NCI-H2196 (cell line): ENCODE data around the gene SGPP2.
"Not testable (repeated sequence)": the region's sequence is repeated elsewhere in the genome, so short reads cannot be mapped to it uniquely, and the experiment has no call there.

ENCODE experiments used
- DNase-seq: peaks from one replicate; lab custom pipeline; 2025; ENCODE audit not compliant: unreplicated experiment; lab: John Stamatoyannopoulos, UW

SGPP2 gene

DNA sequence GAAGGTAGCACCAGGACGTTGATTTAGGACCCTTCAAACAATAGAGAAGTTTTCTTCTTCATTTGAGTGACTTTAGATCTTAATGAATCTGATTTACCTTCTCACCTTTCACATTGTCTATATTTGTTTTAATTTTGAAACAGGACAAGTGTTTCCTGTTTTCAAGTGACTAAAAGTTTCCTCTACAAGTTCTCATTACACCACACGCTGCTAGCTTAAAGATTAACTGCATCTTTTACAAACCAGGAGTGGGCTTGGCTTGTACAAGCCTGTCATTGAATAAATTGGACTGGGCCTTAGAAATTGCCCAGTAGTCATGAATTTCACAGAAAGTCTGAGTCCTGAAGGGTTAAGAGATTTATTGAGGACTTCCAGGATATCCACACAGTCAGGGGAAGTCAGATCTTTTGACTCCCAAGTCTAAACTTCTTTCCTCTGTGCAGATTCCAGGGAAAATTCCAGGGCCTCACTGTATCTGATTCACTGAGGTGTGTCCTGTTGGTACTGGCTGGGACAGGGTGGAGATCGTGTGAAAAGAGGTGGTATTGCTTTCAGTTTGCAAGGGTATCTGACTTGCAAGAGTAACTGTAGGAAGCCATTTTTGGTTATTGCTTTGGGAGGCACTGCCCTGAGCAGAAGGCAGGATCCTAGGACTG, 3.4 kb downstream of the SGPP2 start:
- no peak for DNase-seq

GRCh38 chr2:222430071-222430470, 5.7 kb downstream of the SGPP2 start:
- no peak for DNase-seq

DNA sequence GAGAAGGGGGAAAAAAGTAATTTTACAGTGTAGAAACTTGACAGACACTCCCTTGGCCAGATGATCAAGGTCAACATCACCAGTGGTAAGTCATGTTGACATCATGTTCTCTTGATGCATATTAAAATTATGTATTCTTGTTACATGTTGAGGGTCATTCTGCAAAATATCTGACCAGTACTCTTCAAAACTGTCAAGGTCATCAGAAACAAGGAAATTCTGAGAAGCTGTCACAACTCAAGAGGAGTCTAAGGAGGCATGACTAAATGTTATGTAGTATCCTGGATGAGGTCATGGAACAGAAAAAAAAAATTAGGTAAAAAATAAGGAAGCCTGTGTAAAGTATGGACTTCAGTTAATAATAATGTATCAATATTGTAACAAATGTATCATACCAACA, 6.3 kb downstream of the SGPP2 start:
- DNase-seq = no peak

DNA sequence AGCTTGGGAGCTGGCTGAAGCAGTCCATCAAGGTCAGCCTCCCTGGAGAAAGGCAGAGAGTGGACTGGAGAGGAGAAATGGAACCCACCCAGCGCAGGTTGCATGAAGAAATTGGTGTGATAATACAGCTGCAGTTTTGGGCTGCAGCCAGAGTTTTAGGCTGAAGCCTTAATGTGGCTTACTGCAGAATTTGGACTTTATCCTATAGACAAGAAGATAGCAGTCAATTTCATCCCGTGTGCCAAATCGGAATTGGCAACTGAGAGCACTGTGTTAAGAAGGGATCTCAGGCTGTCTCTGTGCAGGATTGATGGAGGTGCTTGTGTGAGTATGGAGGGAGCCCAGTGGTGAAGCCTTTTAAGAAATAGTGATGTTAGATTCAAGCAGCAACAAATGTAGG, 7.5 kb downstream of the SGPP2 start:
- no peak for DNase-seq

DNA sequence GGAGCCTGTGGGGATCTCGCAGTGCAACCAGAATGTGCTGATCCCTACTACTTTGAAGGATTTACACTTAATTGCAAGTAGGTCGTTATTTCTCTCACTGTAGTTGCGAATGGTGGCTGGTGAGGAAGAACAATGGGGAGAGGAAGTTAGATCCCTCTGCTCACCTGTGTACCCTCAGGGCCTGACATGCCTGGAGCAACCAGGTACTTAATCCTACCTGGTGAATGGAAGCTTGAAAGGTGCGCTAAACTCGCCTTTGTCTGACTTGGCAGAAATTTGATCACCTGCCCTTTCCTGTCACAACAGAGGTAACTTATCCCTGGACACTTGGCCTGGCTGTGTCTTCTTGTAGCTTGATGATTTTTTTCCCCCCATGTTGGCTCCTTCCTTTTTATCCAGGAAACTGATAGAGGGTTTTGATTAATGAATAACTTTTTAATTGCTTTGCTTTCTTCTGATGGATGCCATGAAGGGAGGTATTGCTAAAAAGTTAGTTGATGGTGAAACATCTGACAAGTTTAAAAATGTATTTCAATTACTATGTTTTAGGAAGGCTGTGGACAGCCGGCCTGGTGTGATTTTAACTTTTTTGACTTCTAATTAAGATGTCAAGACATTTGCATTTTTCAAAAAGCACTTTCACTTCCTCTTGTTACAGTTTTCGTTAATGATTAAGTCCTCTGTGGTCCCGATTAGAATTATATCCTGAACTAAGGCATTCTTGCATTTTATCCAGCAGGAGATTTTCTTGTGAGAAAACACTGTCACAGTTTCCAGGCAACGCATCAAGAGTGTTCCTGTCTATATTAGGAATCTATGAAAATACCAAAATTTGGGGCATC, 9.2 kb downstream of the SGPP2 start:
- peak; percentile 13 for DNase-seq

GRCh38 chr2:222434204-222434603, 9.9 kb downstream of the SGPP2 start:
- no peak for DNase-seq

- not testable (repeated sequence) for DNase-seq
Measured at GRCh38 chr2:222435400-222436039, 11.2 kb downstream of the SGPP2 start.

GRCh38 chr2:222436040-222436413, 11.7 kb downstream of the SGPP2 start:
- no peak for DNase-seq

DNA sequence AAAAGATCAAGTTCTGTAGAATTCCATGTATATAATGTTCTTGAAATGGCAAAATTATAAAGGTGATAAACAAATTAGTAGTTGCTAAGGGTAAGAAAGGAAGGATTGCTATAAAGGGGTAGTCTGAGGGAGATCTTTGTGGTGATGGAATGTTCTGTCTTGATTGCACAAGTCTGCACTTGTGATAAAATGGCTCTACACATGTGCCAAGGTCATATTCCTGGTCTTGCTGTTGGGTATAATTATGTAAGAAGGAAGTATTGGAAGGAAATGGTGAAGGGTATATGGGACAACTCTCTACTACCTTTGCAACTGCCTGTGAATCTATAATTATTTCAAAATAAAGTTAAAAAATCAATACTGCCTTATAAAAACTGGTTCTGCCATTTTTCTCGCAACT, 15.3 kb downstream of the SGPP2 start:
- DNase-seq = no peak

GRCh38 chr2:222440673-222441422, 16.5 kb downstream of the SGPP2 start:
- DNase-seq = no peak

- DNase-seq = no peak
Measured at GRCh38 chr2:222442665-222443064, 18.3 kb downstream of the SGPP2 start.

DNA sequence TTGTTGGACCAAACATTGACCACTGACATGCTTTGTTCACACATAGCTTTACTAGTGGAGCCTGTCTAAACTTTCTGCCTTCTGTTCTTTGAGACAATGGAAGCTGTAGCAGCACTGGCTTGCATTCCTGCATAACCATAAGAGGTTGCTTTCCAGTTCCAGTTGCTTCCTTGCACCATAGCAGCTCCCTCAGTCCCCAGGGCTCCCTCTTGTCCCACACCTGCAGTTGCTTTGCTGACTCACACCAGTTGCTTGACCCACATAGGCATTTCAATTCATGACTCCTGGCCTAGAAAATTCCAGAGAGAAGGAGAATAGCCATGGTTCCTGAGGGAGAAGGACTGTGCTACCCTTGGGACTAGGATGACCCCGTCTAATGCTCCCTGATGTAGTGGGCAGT, 20.9 kb downstream of the SGPP2 start:
- no peak for DNase-seq

- no peak for DNase-seq
Measured at GRCh38 chr2:222447131-222447530, 22.8 kb downstream of the SGPP2 start.

- no peak for DNase-seq
Measured at GRCh38 chr2:222448748-222449181, 24.4 kb downstream of the SGPP2 start.

GRCh38 chr2:222450021-222450420, 25.7 kb downstream of the SGPP2 start:
- no peak for DNase-seq

- no peak for DNase-seq
Measured at GRCh38 chr2:222451224-222451674, 26.9 kb downstream of the SGPP2 start.

DNA sequence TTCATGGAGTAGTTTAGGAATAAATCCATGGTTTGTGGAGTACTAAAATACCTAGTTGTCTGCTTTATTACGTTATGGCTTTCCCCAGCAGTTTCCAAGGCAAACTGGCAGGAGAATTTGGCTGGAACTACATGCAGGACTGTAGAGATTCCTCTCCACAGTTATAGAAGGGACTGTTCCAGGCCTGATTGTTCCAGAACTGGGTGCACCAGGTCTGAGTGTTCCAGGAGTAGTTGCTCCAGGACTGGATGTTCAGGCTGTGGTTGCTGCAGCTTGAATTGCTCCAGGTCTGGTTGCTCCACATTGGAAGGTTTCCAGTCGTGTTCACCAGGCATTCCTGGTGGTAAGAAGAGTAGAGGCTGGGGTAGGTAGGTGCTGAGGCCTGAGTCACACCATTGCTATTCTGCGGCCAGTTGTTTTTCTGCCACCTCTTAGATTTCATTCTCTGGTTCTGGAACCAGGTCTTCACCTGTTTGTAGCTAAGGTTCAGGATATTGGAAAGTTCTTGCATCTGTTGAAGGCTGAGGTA, 28.1 kb downstream of the SGPP2 start:
- DNase-seq = no peak

- DNase-seq = no peak
Measured at GRCh38 chr2:222456479-222457077, 32.2 kb downstream of the SGPP2 start.

GRCh38 chr2:222459983-222460382, 35.6 kb downstream of the SGPP2 start:
- DNase-seq = no peak

- no peak for DNase-seq
Measured at GRCh38 chr2:222465746-222466145, 41.4 kb downstream of the SGPP2 start.

GRCh38 chr2:222468346-222468745, 44.0 kb downstream of the SGPP2 start:
- peak; percentile 61 for DNase-seq
